SK-N-SH treated with all-trans-retinoic acid at 6 μM for 48 hours (cell line): ENCODE data around the gene WRAP73.

Experiments
- ATAC-seq: fragments of 200-7000 bp; cut with Tn5 transposase; 3 replicates; pipeline ENCODE4 v1.9.1; 2020; ENCODE audit warnings: mild to moderate bottlenecking, moderate library complexity
- ARNTL ChIP-seq: fragments of 450-650 bp; formaldehyde crosslinking; IDR thresholded peaks from 2 replicates; pipeline ENCODE4 v1.5.0; 2020; ENCODE audit warnings: low read depth, mild to moderate bottlenecking, moderate library complexity, borderline replicate concordance
- CREB5 ChIP-seq: fragments of 250-450 bp; sonication (Bioruptor Pico); IDR thresholded peaks from 2 replicates; pipeline ENCODE4 v1.5.1; 2020; ENCODE audit warnings: low read depth, mild to moderate bottlenecking, moderate library complexity
- CSDC2 ChIP-seq: fragments of 250-450 bp; sonication (Bioruptor Pico); IDR thresholded peaks from 2 replicates; pipeline ENCODE4 v1.5.0; 2020; ENCODE audit warnings: mild to moderate bottlenecking, moderate library complexity
- CSRNP3 ChIP-seq: fragments of 250-450 bp; sonication (Bioruptor Pico); IDR thresholded peaks from 2 replicates; pipeline ENCODE4 v1.5.1; 2021; ENCODE audit warnings: mild to moderate bottlenecking, moderate library complexity
- ESRRG ChIP-seq: fragments of 250-450 bp; sonication (Bioruptor Pico); IDR thresholded peaks from 2 replicates; pipeline ENCODE4 v1.6.1; 2021; ENCODE audit warnings: mild to moderate bottlenecking
- GLIS3 ChIP-seq: fragments of 250-450 bp; sonication (Bioruptor Pico); IDR thresholded peaks from 2 replicates; pipeline ENCODE4 v1.5.0; 2020; ENCODE audit warnings: mild to moderate bottlenecking, moderate library complexity
- ISL1 ChIP-seq: fragments of 250-450 bp; sonication (Bioruptor Pico); IDR thresholded peaks from 2 replicates; pipeline ENCODE4 v2.1.2; 2022; ENCODE audit warnings: mild to moderate bottlenecking, moderate library complexity
- OSR1 ChIP-seq: fragments of 250-450 bp; sonication (Bioruptor Pico); IDR thresholded peaks from 2 replicates; pipeline ENCODE4 v1.8.0; 2022; ENCODE audit warnings: moderate library complexity, mild to moderate bottlenecking, inconsistent platforms
- PATZ1 ChIP-seq: fragments of 250-450 bp; sonication (Bioruptor Pico); IDR thresholded peaks from 2 replicates; pipeline ENCODE4 v1.8.0; 2020; ENCODE audit warnings: mild to moderate bottlenecking, moderate library complexity, borderline replicate concordance
- POU6F1 ChIP-seq: fragments of 250-450 bp; sonication (Bioruptor Pico); IDR thresholded peaks from 2 replicates; pipeline ENCODE4 v1.8.0; 2021; ENCODE audit warnings: low read depth, mild to moderate bottlenecking, moderate library complexity, borderline replicate concordance
- PPARA ChIP-seq: fragments of 250-450 bp; sonication (Bioruptor Pico); IDR thresholded peaks from 2 replicates; pipeline ENCODE4 v1.5.0; 2020; ENCODE audit warnings: mild to moderate bottlenecking, borderline replicate concordance
- RARB ChIP-seq: fragments of 250-450 bp; sonication (Bioruptor Pico); IDR thresholded peaks from 2 replicates; pipeline ENCODE4 v1.8.0; 2021; ENCODE audit warnings: mild to moderate bottlenecking, moderate library complexity
- SNAI2 ChIP-seq: fragments of 250-450 bp; sonication (Bioruptor Pico); IDR thresholded peaks from 2 replicates; pipeline ENCODE4 v1.5.0; 2020; ENCODE audit warnings: mild to moderate bottlenecking, moderate library complexity
- TCF4 ChIP-seq: fragments of 250-450 bp; sonication (Bioruptor Pico); IDR thresholded peaks from 2 replicates; pipeline ENCODE4 v1.8.0; 2021; ENCODE audit warnings: mild to moderate bottlenecking, moderate library complexity, borderline replicate concordance
- TOX ChIP-seq: fragments of 250-450 bp; sonication (Bioruptor Pico); IDR thresholded peaks from 2 replicates; pipeline ENCODE4 v1.8.0; 2021; ENCODE audit warnings: mild to moderate bottlenecking, moderate library complexity, borderline replicate concordance
- TSHZ2 ChIP-seq: fragments of 250-450 bp; sonication (Bioruptor Pico); IDR thresholded peaks from 2 replicates; pipeline ENCODE4 v1.5.0; 2020; ENCODE audit warnings: mild to moderate bottlenecking, moderate library complexity
- ZC3H10 ChIP-seq: fragments of 250-450 bp; sonication (Bioruptor Pico); IDR thresholded peaks from 2 replicates; pipeline ENCODE4 v1.5.1; 2021; ENCODE audit warnings: mild to moderate bottlenecking, moderate library complexity
- ZFP3 ChIP-seq: fragments of 250-450 bp; sonication (Bioruptor Pico); IDR thresholded peaks from 2 replicates; pipeline ENCODE4 v1.5.0; 2020; ENCODE audit warnings: mild to moderate bottlenecking, moderate library complexity
- ZFP30 ChIP-seq: fragments of 450-650 bp; formaldehyde crosslinking; IDR thresholded peaks from 2 replicates; pipeline ENCODE4 v1.5.0; 2022; ENCODE audit warnings: mild to moderate bottlenecking, moderate library complexity
- ZNF565 ChIP-seq: fragments of 450-650 bp; formaldehyde crosslinking; conservative IDR thresholded peaks from 2 replicates; pipeline ENCODE4 v1.5.0; 2020; ENCODE audit warnings: low read depth, mild to moderate bottlenecking, moderate library complexity
- ZNF70 ChIP-seq: fragments of 450-650 bp; formaldehyde crosslinking; IDR thresholded peaks from 2 replicates; pipeline ENCODE4 v1.5.0; 2020; ENCODE audit warnings: mild to moderate bottlenecking, moderate library complexity
- ZNF8 ChIP-seq: fragments of 450-650 bp; formaldehyde crosslinking; IDR thresholded peaks from 2 replicates; pipeline ENCODE4 v1.5.0; 2020; ENCODE audit warnings: mild to moderate bottlenecking, moderate library complexity

The WRAP73 gene

GRCh38 chr1:3657096-3657475 is 7.2 kb upstream of the WRAP73 start:
- TF ChIP-seq CSDC2 (CRISPR knock-in tag) (no peak), ZFP30 (no peak), PPARA (CRISPR knock-in tag) (no peak), ISL1 (no peak), GLIS3 (CRISPR knock-in tag) (no peak), ZNF8 (no peak), RARB (CRISPR knock-in tag) (no peak), POU6F1 (CRISPR knock-in tag) (no peak)
- TF ChIP-seq, all 23 proteins: peak for 0
- no peak for ATAC-seq

GRCh38 chr1:3656450-3657095 is 6.7 kb upstream of the WRAP73 start:
- ATAC-seq = no peak
- TF ChIP-seq ESRRG (no peak), TCF4 (no peak), TOX (CRISPR knock-in tag) (no peak), CSRNP3 (CRISPR knock-in tag) (no peak), ZFP30 (no peak), TSHZ2 (CRISPR knock-in tag) (no peak), PATZ1 (no peak), RARB (CRISPR knock-in tag) (no peak), SNAI2 (no peak), ZNF70 (CRISPR knock-in tag) (no peak), OSR1 (CRISPR knock-in tag) (no peak)

- ATAC-seq = no peak
- no peak for TF ChIP-seq ARNTL (CRISPR knock-in tag)
- TF ChIP-seq RARB (CRISPR knock-in tag) = no peak
- TF ChIP-seq TOX (CRISPR knock-in tag) = no peak
- TF ChIP-seq CSDC2 (CRISPR knock-in tag) = no peak
- TF ChIP-seq ZFP3 (CRISPR knock-in tag) = no peak
- no peak for TF ChIP-seq GLIS3 (CRISPR knock-in tag)
- TF ChIP-seq CREB5 (CRISPR knock-in tag) = no peak
- TF ChIP-seq ZC3H10 = no peak
- TF ChIP-seq ZNF565 (CRISPR knock-in tag) = no peak
- no peak for TF ChIP-seq CSRNP3 (CRISPR knock-in tag)
These were observed 4.8 kb upstream of the WRAP73 start for GRCh38 chr1:3654549-3655281.
